ENCODE data around the gene PLCB1.
"Not testable (repeated sequence)": the region's sequence is repeated elsewhere in the genome, so short reads cannot be mapped to it uniquely, and the experiment has no call there.

Gene PLCB1

GRCh38 chr20:8457978-8458377, 325.9 kb downstream of the PLCB1 start:
- no peak for TF ChIP-seq CTCF (conservative IDR thresholded peaks at IDR 0.05; ENCODE audit: control insufficient read depth, insufficient read depth, low read depth, low read length)
- H3K4me3 ChIP-seq (ENCODE audit: control insufficient read depth, low read depth, low read length) = no peak overlapping the region
- DNase-seq (ENCODE audit: low read depth) = no peak

DNA sequence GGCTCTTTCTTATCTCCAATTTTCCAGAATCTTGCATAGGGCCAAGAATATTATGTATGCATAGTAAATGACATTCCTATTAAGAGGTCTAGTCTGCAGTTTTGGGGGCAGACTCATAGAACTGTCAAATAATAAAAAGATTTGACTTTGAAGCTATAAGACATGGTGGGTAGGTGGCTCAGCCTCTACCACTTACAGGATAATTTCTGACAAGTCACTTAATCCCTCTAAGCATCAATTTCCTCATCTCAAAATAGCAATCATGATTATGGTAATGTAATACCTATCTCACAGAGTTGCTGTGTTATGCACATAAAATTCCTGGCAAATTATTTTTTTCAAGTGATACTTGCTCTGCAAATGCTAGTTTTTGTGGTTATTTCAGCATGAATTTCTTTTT, 329.1 kb downstream of the PLCB1 start:
- no peak for TF ChIP-seq CTCF (conservative IDR thresholded peaks at IDR 0.05; ENCODE audit: control insufficient read depth, insufficient read depth, low read depth, low read length)
- DNase-seq (ENCODE audit: low read depth) = no peak
- H3K4me3 ChIP-seq (ENCODE audit: control insufficient read depth, low read depth, low read length) = no peak overlapping the region

DNA sequence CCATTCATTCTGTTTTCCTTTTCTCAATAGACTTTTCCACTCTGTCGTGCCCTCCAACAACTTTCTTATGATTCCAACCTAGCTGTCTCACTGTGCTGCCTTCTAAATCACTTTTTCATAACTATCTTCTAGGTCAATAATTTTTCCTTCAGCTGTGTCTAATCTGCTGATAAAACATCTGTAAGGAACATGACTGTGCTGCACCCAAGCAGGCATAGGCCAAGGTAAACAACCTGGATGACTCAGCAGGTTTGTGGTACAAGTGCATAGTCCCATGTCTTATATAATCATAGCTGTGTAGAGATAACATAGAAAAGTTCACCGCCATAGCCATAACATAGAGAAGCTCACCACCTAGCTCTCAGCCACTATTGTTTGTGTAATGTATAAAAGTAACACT, 332.3 kb downstream of the PLCB1 start:
- H3K4me3 ChIP-seq (ENCODE audit: control insufficient read depth, low read depth, low read length) = no peak overlapping the region
- no peak for TF ChIP-seq CTCF (conservative IDR thresholded peaks at IDR 0.05; ENCODE audit: control insufficient read depth, insufficient read depth, low read depth, low read length)
- DNase-seq (ENCODE audit: low read depth) = peak; percentile 21

DNA sequence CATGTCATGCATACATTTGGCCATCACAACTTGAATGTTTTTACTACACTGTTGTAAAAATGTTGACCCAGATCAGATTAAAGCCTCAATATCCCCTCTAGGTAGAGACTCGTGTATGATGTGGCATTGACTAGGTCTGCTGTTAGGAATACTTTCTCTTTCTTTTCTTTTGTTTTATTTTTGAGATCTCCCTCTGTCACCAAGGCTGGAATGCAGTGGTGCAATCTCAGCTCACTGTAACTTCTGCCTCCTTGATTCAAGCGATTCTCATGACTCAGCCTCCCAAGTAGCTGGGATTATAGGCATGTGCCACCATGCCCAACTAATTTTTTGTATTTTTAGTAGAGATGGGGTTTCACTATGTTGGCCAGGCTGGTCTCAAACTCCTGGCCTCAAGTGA, 334.7 kb downstream of the PLCB1 start:
- not testable (repeated sequence) for H3K4me3 ChIP-seq (ENCODE audit: control insufficient read depth, low read depth, low read length)
- peak; percentile 6 for DNase-seq (ENCODE audit: low read depth)

DNA sequence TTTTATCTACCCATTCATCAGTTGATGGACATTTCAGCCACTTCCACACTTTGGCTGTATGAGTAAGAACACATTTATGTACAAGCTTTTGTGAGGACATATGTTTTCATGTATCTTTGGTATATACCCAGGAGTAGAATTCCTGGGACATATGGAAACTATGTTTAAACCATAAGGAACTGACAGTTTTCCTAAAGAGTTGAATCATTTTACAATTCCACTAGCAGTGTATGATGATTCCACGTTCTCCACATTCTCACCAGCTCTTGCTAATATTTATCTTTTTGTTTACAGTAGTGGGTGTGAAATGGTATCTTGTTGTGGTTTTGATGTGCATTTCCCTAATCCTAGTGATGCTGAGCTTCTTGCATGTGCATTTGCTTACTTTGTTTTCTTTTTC, 338.1 kb downstream of the PLCB1 start:
- no peak overlapping the region for H3K4me3 ChIP-seq (ENCODE audit: control insufficient read depth, low read depth, low read length)
- TF ChIP-seq CTCF (conservative IDR thresholded peaks at IDR 0.05; ENCODE audit: control insufficient read depth, insufficient read depth, low read depth, low read length) = no peak
- DNase-seq (ENCODE audit: low read depth) = no peak

- no peak overlapping the region for H3K4me3 ChIP-seq (ENCODE audit: control insufficient read depth, low read depth, low read length)
- no peak for DNase-seq (ENCODE audit: low read depth)
- no peak for TF ChIP-seq CTCF (conservative IDR thresholded peaks at IDR 0.05; ENCODE audit: control insufficient read depth, insufficient read depth, low read depth, low read length)
Observed at GRCh38 chr20:8471465-8471864, 339.4 kb downstream of the PLCB1 start.

DNA sequence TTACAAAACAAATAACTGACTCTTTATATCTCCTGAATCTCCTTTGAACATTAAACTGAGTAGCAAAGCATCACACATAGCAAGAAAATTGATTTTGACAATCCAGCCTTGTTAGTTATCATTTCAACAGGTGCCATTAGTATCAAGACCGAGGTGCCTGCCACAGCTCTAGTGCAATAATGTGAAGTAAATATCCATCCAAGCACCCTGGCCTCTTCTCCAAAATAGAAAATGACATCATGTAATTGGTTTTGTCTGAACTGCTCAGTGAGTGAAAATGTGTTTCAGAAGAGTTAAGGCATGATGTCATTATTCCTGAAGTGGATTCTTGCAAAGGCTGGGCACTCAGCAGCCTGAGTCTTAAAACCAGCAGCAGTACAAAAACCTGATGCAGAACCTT, 341.4 kb downstream of the PLCB1 start:
- DNase-seq (ENCODE audit: low read depth) = peak; percentile 6
- no peak overlapping the region for H3K4me3 ChIP-seq (ENCODE audit: control insufficient read depth, low read depth, low read length)
- TF ChIP-seq CTCF (conservative IDR thresholded peaks at IDR 0.05; ENCODE audit: control insufficient read depth, insufficient read depth, low read depth, low read length) = no peak

Data from fibroblast of mammary gland (primary cell).